MM.1S (cell line): Measurements from ENCODE around the gene FRMD6.

Experiments used
- DNase-seq: peaks from one replicate; pipeline ENCODE4 v3.0.0-alpha.2; 2015
- H2AFZ ChIP-seq: fragments of 300-600 bp; sonication (generic); 2 replicates; pipeline ENCODE4 v1.6.0; 2016; ENCODE audit warnings: antibody characterized with exemption, low read length
- H3F3A ChIP-seq: fragments of 300-600 bp; sonication (generic); 2 replicates; pipeline ENCODE4 v1.6.1; 2016; ENCODE audit warnings: mild to moderate bottlenecking, antibody characterized with exemption, low read length, moderate library complexity, mixed read lengths; ENCODE audit not compliant: insufficient read depth
- H3K27ac ChIP-seq: fragments of 300-600 bp; sonication (generic); 2 replicates; pipeline ENCODE4 v1.5.1; 2016; ENCODE audit warnings: mild to moderate bottlenecking, low read length
- H3K27me3 ChIP-seq: fragments of 300-600 bp; sonication (generic); replicated peaks from 2 replicates; pipeline ENCODE4 v1.6.0; 2016; ENCODE audit warnings: low read length; ENCODE audit not compliant: insufficient read depth
- H3K36me3 ChIP-seq: fragments of 300-600 bp; sonication (generic); replicated peaks from 2 replicates; pipeline ENCODE4 v1.6.1; 2016; ENCODE audit warnings: mild to moderate bottlenecking, low read length, mixed read lengths; ENCODE audit not compliant: insufficient read depth
- H3K4me1 ChIP-seq: fragments of 300-600 bp; sonication (generic); 2 replicates; pipeline ENCODE4 v1.6.1; 2016; ENCODE audit warnings: low read length, mixed read lengths
- H3K4me2 ChIP-seq: fragments of 300-600 bp; sonication (generic); 2 replicates; pipeline ENCODE4 v1.6.0; 2016; ENCODE audit warnings: low read depth, low read length
- H3K4me3 ChIP-seq: fragments of 300-600 bp; sonication (generic); 2 replicates; pipeline ENCODE4 v1.5.1; 2016; ENCODE audit warnings: low read length, mixed read lengths
- H3K79me2 ChIP-seq: fragments of 300-600 bp; sonication (generic); 2 replicates; pipeline ENCODE4 v1.6.1; 2016; ENCODE audit warnings: mixed run types, low read length, mixed read lengths
- H3K9ac ChIP-seq: fragments of 300-600 bp; sonication (generic); 2 replicates; pipeline ENCODE4 v1.6.1; 2016; ENCODE audit warnings: low read length, mixed read lengths
- H3K9me2 ChIP-seq: fragments of 300-600 bp; sonication (generic); replicated peaks from 2 replicates; pipeline ENCODE4 v1.6.1; 2016; ENCODE audit warnings: mild to moderate bottlenecking, low read length, mixed read lengths; ENCODE audit not compliant: insufficient read depth
- H3K9me3 ChIP-seq: fragments of 300-600 bp; sonication (generic); replicated peaks from 2 replicates; pipeline ENCODE4 v1.6.1; 2016; ENCODE audit warnings: mild to moderate bottlenecking, low read length, mixed read lengths; ENCODE audit not compliant: insufficient read depth
- H4K20me1 ChIP-seq: fragments of 300-600 bp; sonication (generic); 2 replicates; pipeline ENCODE4 v1.6.1; 2016; ENCODE audit warnings: mild to moderate bottlenecking, low read length, moderate library complexity, mixed read lengths; ENCODE audit not compliant: insufficient read depth
- CTCF ChIP-seq: fragments of 300-600 bp; sonication (generic); IDR thresholded peaks from 2 replicates; pipeline ENCODE4 v1.5.1; 2016; ENCODE audit warnings: antibody characterized with exemption, low read length, mixed read lengths
- EZH2 ChIP-seq: fragments of 300-600 bp; sonication (generic); optimal IDR thresholded peaks from 2 replicates; pipeline ENCODE3; 2017; ENCODE audit warnings: low read depth, mild to moderate bottlenecking, antibody characterized with exemption, low read length, mixed read lengths
- EZH2phosphoT487 ChIP-seq: fragments of 300-600 bp; sonication (generic); IDR thresholded peaks from 2 replicates; pipeline ENCODE4 v1.6.1; 2018; ENCODE audit warnings: antibody characterized with exemption, low read length

FRMD6 gene

GRCh38 chr14:51717766-51718165, 66.1 kb downstream of the FRMD6 start:
- no peaks in the 10 kb centered on the region for H3K27me3 ChIP-seq
- no peaks in the 10 kb centered on the region for H3K36me3 ChIP-seq
- H3K9me2 ChIP-seq: no peaks in the 10 kb centered on the region
- no peaks in the 10 kb centered on the region for H3K4me1 ChIP-seq
- no peaks in the 10 kb centered on the region for H3K79me2 ChIP-seq
- H3K4me3 ChIP-seq: no peak overlapping the region
- H4K20me1 ChIP-seq: no peaks in the 10 kb centered on the region
- no peak overlapping the region for H2AFZ ChIP-seq
- H3K9ac ChIP-seq: no peak overlapping the region
- H3K4me2 ChIP-seq: no peak overlapping the region
- H3K9me3 ChIP-seq: no peaks in the 10 kb centered on the region
- no peaks in the 10 kb centered on the region for H3F3A ChIP-seq
- no peak overlapping the region for H3K27ac ChIP-seq
- DNase-seq: no peak
- no peak for TF ChIP-seq CTCF
- TF ChIP-seq EZH2phosphoT487: no peak
- no peak for TF ChIP-seq EZH2

GRCh38 chr14:51719955-51720354, 68.2 kb downstream of the FRMD6 start:
- Histone ChIP-seq H3K4me3 (no peak overlapping the region), H3K9me3 (no peaks in the 10 kb centered on the region), H3K9me2 (no peaks in the 10 kb centered on the region), H4K20me1 (no peaks in the 10 kb centered on the region), H3K36me3 (no peaks in the 10 kb centered on the region), H3K27me3 (no peaks in the 10 kb centered on the region), H3F3A (no peaks in the 10 kb centered on the region), H2AFZ (no peak overlapping the region), H3K9ac (no peak overlapping the region), H3K4me2 (no peak overlapping the region), H3K27ac (no peak overlapping the region), H3K4me1 (no peaks in the 10 kb centered on the region), H3K79me2 (no peaks in the 10 kb centered on the region)
- TF ChIP-seq EZH2: no peak
- TF ChIP-seq EZH2phosphoT487: no peak
- TF ChIP-seq CTCF: no peak
- no peak for DNase-seq

GRCh38 chr14:51723990-51724389, 72.3 kb downstream of the FRMD6 start:
- Histone ChIP-seq H3K4me2 (no peak overlapping the region), H4K20me1 (no peaks in the 10 kb centered on the region), H3K4me1 (no peaks in the 10 kb centered on the region), H3K36me3 (no peaks in the 10 kb centered on the region), H3K9ac (no peak overlapping the region), H3K27ac (no peak overlapping the region), H3K9me2 (no peaks in the 10 kb centered on the region), H3K9me3 (no peaks in the 10 kb centered on the region), H3K27me3 (no peaks in the 10 kb centered on the region), H3K79me2 (no peaks in the 10 kb centered on the region), H3K4me3 (no peak overlapping the region), H3F3A (no peaks in the 10 kb centered on the region; the same call in 1 of the 2 replicates), H2AFZ (no peak overlapping the region)
- DNase-seq: no peak
- TF ChIP-seq EZH2phosphoT487 (no peak), CTCF (no peak)
